Stimulated activated CD4-positive, alpha-beta T cell treated with anti-CD3 and anti-CD28 coated beads, Interleukin-4, amount 100 ng/mL, for 4 hours (primary cell): ENCODE data around the gene SLC12A9.

Source experiments
- DNase-seq, 2 experiments: peaks; one replicate each; pipeline ENCODE4 v3.0.0-alpha.2; 2020

SLC12A9 gene

GRCh38 chr7:100886142-100886935 lies 33.8 kb downstream of the SLC12A9 start:
- no peak for DNase-seq

DNA sequence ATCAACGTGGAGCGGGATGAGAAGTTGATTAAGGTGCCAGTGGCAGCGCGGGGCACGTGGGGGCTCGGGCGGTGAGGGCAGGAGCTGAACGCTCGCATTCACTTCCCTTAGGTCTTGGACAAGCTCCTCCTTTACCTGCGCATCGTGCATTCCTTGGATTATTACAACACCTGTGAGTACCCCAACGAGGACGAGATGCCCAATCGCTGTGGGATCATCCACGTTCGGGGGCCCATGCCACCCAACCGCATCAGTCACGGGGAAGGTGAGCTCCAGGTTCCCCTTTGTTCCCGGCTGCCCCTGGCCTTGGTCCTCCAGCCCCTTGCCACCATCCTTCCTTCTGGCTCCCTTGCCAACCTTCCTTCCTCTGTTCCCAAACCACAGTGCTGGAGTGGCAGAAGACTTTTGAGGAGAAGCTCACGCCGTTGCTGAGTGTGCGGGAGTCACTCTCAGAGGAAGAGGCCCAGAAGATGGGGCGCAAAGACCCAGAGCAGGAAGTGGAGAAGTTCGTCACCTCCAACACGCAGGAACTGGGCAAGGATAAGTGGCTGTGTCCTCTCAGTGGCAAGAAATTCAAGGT lies 34.5 kb downstream of the SLC12A9 start:
- DNase-seq, result no peak

DNA sequence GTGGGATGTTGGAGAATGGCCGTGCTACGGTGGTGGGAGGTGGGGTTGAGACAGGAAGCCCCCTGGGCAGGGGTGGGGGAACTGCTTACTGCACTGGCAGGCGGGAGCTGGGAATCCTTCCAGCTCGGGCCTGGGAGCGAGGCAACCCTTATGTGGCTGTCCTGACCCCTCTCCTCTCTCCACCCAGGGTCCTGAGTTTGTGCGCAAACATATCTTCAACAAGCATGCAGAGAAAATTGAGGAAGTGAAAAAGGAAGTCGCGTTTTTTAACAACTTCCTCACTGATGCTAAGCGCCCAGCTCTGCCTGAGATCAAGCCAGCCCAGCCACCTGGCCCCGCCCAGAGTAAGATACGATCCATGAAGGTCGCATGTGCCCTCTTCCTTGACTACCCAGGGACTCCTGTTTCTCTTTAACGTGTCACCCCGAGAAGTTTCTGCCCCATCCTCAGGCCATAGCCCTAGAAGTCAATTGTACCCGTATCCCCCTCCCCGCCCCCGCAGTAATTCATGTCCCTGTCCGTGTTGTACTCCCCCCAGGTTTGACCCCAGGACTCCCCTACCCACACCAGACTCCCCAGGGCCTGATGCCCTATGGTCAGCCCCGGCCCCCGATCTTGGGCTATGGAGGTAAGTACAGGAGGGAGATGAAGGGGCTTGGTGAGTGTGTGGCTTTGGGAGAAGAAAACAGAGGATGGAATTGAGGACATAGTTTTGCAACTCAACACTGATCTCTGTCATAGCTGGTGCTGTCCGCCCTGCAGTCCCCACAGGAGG lies 35.2 kb downstream of the SLC12A9 start:
- peak in 1 of 2 experiments; percentile 40 for DNase-seq

- DNase-seq, result no peak
Observed at GRCh38 chr7:100888291-100888987, 35.9 kb downstream of the SLC12A9 start.

DNA sequence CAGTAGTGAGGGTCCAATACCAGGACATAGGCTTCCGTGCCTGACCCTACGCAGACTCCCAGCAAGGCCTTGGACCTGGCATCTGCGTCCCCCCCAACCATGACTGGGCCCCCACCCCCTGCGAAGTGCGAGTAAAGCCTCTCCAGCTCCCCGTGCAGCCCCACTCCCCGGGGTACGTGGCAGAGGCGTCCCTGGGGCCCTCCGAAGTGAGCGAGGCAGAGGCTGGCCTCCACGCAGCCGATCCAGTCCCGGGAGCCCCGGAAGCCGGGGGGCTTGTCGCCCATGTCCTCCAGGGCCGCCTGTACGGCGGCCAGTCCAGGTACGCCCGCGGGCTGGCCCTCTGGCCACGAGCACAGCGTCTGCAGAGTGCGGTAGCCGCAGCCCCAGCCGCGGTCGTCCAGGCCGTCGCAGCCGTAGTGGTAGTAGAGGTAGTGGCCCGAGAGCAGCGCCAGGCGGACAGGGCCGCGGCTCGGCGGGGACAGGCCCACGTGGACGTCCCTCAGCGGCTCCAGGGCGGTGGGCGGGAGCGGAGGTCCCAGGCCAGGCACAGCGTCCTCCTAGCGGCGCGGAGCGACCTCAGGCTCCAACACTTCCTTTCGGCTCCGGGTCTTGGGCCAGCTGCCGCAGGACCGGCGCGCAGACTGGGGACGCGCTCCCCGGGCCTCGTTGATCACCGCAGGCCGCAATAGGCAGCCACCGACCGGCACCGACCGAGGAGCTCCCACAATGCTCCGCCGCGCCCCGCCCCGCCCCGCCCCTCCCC lies 36.7 kb downstream of the SLC12A9 start, which contains the start of gene UFSP1:
Gene UFSP1 (minus strand): TSS at position 728 of the 763 bp plus-strand sequence. CDS start 444 bp downstream, at position 284.
- no peak for DNase-seq

GRCh38 chr7:100890653-100891567 lies 38.4 kb downstream of the SLC12A9 start:
- DNase-seq, result no peak

DNA sequence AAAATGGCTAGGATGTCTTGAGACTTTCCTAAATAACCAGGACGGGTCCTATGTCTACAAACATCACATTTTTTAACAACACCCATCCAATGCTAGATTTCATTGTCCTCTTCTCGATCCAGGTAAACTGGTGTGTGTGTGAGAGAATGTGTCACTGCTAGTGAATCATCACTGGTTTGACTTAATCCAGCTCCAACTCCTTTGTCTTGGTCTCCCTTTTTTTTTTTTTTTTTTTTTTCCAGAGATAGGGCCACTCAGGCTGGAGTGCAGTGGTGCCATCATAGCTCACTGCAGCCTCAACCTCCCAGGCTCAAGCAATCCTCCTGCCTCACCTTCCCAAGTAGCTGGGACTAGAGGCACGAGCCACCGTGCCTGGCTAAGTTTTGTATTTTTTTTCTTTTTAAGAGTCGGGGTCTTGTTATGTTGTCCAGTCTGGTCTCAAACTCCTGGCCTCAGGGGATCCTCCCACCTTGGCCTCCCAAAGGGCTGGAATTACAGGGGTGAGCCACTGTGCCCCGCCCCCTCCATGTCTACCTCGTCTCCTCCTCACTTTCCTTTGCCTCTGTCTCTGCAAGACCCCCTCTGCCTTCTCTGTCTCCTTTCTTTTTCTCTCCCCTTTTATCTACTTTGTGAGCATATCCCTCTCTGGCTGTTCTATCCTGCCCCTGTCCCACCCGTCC lies 39.2 kb downstream of the SLC12A9 start:
- no peak for DNase-seq

GRCh38 chr7:100892364-100893317 lies 40.1 kb downstream of the SLC12A9 start:
- DNase-seq, result no peak

- DNase-seq, result no peak
Observed at GRCh38 chr7:100893318-100893895, 40.9 kb downstream of the SLC12A9 start.

DNA sequence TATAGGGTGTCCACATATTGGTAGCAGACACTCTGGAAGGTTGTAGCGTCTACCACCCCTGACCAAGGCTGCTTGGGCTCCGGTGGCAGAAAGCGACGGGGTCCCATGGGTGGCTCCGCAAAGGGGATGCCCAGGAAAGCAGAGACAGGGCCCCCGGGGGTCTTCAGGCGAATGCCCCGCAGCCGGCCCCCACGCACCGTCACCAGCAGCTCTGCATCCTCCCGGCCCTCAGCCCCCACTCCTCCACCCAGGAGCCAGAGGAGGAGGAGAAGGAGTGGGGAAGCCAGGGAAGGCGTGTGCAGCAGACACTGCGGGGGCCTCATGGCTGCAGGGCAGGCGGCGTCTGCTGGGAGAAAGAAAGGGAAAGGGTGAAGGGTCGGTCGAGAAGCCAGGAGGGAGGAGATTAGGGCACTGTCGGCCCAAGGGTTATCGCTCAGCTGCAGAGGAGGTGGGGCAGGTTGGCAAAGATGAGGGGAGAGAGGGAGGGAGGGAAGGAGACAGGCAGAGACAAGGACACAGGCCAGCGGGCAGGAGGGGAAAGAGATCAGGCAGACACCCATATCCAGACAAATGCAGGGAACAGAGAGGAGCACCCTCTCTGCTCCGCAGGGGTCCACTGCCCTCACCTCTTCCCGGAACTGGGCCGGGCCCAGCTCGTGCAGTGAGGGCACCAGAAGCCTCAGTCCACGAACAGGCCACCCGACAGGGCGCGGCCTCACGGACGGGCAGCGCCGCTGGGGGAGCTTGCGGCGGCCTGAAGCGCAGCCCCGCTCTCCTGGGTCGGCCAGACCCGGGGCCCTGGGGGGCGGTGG lies 41.6 kb downstream of the SLC12A9 start:
- DNase-seq, result no peak

GRCh38 chr7:100894860-100895700 lies 42.6 kb downstream of the SLC12A9 start:
- peak; percentile 39 to 63 for DNase-seq

DNA sequence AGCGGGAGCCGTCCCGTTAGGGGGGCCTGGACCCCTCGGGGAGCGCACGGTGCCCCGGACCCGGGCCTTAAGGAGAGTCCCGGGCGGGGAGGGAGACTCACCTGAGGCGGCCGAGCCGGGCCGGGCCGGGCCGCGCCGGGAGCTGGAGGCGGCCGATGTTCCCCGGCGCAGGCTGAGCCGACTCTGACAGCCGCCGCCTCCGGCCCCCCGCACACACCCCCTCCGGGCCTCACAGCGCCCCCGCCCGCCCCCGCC lies 43.1 kb downstream of the SLC12A9 start, which contains the start of gene ACHE:
Gene ACHE (minus strand): TSS at position 188 of the 255 bp plus-strand sequence. CDS start 1,656 bp downstream, outside the sequence.
- DNase-seq, result no peak

DNA sequence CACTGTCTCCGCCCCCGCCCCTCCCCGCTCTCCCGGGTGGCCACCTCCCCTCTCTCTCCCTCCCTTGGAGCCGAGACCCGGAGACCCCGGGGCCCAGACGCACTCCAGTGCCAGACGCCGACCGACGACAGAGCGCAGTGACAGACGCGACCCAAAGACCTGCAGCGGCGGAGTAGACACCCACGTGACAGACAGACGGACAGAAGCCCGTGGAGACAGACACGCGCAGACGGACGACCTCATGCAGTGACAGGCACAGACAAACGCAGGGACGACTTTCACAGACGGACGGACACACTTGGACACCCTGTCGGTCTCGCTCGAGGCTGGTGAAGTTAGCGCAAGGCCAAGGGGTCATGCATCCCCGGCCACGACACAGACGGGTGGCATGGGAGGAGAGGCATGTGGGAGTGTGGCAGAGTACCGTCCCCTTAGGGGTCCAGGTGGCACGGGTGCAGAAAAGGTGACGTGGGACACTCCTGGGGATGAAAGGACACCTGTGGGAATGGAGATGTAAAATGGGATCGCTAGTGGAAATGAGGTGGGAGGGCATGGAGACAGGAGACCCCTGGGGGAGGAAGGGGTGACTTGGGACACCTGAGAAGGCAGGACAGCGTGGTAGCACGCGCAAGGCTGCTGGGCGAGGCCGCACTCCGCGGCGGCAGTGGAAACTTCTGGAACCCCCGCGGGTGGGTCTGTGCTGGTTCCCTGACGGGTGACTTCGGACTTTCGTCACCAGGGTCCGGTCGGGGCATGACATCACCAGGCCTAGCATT lies 43.6 kb downstream of the SLC12A9 start:
- DNase-seq, result peak in 1 of 2 experiments; percentile 29

DNA sequence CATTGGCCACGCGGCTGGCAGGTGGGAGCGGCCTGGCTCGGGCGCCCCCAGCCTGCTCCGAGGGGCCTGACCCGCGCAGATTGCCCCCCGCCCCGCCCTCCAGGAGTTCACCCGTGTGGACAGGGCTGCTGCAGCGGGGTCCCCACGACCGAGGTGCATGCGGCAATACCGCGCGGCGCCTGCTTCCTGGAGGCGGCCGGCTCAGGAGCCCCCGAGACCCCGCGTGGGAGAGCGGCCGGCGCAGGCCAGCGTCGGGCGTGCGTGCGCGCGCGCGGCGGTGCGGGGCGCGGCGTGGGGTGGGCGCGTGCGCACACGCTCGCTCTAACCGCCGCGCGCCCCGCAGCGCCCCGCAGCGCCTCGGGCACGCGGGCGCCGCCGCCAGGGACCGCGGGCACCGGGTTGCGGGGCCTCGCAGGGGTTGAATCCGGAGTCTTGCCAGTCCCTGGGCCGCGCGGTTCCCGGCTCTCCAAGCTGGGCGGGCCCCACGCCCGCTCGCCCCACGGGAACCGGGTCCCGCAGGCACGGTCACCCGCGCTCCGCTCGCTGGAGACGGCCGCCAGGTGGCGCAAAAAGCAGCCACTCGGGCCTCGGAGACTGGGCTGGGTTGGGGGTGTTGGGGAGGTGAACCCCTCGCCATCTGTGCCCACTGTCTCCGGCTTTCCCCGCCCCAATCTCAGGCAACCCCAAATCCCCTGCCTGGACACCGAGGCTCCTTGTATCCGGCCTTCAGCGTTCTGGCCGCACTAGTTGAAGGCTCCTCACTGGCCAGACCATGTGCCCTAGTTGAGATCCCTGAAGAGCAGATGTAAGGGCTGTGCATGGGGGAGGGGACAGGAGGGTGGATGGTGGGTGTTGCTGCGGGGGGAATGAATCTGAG lies 44.5 kb downstream of the SLC12A9 start:
- DNase-seq, result peak; percentile 60 to 72

GRCh38 chr7:100897772-100898454 lies 45.4 kb downstream of the SLC12A9 start:
- no peak for DNase-seq
